ENCODE data around the gene SORD.

SORD gene

DNA sequence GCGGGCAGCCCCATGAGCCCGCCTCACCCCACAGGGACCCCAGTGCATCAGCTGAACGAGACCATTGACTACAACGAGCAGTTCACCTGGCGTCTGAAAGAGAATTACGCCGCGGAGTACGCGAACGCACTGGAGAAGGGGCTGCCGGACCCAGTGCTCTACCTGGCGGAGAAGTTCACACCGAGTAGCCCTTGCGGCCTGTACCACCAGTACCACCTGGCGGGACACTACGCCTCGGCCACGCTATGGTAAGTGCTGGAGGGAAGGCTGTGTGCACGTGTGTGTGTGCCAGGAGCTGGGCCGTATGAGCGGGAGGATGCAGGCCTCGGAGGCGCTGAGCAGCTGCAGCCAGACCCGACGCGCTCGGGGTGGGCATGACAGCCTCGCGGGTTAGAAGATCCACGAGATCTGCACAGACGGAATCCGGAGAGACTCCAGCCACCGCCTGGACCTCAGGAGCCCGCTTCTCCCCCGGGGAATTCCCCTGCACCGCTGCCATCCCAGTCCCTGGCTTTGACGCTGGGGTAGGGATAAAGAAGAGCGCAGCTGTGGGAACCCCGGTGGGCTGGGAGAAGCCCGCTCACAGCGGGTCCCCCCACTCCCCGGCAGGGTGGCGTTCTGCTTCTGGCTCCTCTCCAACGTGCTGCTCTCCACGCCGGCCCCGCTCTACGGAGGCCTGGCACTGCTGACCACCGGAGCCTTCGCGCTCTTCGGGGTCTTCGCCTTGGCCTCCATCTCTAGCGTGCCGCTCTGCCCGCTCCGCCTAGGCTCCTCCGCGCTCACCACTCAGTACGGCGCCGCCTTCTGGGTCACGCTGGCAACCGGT is 93.7 kb downstream of the SORD start:
- no peak for DNase-seq (ENCODE audit: low read depth, low spot score)

DNA sequence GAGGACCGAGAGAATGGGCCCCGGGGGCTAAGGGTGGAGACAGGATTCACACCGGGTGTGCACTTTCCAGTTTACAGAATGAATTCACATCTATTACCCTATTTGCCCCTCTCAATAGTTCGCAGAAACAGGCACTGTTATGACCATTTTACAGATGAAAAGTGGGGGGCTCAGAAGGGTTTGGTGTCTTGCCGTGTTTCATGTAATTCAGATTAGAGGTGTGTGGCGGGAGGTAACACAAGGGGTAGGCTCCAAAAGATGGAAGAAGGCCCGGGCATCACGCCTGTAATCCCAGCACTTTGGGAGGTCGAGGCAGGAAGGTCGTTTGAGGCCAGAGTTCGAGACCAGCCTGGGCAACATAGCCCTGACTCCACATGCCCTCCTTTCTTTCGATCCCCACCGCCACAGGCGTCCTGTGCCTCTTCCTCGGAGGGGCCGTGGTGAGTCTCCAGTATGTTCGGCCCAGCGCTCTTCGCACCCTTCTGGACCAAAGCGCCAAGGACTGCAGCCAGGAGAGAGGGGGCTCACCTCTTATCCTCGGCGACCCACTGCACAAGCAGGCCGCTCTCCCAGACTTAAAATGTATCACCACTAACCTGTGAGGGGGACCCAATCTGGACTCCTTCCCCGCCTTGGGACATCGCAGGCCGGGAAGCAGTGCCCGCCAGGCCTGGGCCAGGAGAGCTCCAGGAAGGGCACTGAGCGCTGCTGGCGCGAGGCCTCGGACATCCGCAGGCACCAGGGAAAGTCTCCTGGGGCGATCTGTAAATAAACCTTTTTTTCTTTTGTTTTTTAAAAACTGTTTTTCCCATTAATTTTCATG is 94.5 kb downstream of the SORD start:
- no peak for DNase-seq (ENCODE audit: low read depth, low spot score)

DNA sequence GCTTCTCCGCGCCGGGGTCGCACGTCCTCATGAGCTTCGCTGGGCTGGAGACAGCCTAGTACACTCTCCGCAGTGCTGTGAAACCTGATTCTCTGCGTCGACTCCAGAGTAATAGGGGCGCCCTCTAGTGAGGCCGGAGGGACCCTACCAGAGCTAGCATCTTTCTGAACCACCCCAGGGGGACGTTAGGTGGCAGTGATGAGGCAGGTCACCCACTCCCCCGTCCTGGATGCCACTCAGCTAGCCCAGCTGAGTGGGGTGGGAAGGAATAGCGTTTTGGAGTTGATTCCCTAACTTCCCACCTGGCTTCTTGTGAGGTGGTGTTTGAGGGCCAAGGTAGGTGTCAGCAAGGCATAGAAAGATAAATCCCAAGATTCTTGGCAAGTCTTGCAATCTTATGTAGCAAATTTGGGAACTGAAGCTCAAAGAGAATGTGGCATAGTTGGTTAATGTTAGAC is 95.2 kb downstream of the SORD start:
- peak; percentile 73 for DNase-seq (ENCODE audit: low read depth, low spot score)

DNA sequence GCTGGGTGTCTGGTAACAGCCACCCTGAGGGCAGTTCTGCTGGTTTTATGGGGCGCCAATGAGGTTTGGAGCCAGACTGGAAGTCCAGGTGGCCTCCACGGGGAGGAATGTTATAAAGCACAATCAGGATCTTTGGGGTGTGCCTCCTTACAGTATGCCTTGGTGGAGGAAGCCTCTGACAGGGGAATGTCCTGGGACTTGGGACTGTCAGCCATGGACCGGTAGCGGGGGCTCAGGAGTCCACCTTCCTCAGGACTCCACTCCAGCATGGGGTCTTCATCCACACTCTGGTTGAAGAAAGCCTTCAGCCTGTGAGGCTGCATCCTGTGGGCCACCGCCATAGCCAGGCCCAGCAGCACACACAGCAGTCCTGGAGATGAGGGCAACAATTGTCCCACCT is 96.0 kb downstream of the SORD start:
- DNase-seq (ENCODE audit: low read depth, low spot score) = no peak

DNA sequence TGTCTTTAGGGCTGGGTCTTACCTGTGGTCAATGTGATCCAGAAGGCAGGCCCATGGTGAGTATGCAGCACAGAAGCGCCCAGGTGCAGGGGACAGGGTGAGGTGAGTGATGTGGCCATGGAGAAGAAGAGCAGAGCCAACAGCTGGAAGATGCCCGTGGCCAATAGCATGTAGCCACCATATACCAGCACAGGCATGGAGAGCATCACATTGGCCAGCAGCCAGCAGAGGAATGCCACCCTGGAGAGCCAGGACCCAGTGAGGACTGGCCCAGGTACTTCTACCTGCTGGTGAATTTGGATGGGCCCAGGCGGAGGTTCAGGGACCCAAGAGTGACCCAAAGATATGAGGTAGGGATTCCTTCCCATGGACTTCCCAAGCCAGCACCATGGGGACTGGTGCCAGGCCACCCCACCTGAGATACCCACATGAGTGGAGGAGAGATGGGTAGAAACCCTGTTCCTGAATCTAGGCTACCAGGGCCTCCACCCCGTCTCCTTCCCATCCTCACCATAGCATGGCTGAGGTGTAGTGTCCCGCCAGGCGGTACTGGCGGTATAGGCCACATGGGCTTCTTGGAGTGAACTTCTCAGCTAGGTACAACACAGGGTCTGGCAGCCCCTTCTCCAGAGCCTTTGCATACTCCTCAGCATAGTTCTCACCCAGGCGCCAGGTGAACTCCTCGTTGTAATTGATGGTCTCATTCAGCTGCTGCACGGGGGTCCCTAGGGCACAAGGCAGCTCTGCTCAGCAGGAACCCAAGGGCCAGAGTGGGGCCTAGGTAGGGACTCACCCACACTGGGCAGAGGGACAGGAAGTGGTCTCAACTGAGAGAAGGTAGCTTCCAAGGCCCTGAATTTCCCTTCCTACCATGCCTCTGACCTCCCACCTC is 97.3 kb downstream of the SORD start:
- DNase-seq (ENCODE audit: low read depth, low spot score) = no peak

DNA sequence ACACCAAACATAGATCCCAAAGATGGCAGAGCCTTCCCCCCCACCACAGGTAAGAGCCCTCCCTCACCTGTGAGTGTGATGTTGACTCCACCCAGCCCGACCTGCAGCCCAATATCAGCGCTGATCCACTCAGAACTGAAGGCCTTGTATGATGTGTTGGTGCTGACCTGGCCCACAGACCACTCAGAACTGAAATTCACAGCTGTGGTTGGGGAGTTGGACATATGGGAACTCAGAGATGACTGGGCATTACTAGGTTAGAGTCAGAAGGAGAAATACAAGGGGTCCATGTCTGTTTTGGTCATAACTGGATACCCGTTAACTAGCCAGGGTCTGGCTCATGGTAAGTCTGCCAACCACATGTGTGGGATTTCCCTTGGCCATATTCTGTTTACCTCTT is 98.0 kb downstream of the SORD start:
- no peak for DNase-seq (ENCODE audit: low read depth, low spot score)

DNA sequence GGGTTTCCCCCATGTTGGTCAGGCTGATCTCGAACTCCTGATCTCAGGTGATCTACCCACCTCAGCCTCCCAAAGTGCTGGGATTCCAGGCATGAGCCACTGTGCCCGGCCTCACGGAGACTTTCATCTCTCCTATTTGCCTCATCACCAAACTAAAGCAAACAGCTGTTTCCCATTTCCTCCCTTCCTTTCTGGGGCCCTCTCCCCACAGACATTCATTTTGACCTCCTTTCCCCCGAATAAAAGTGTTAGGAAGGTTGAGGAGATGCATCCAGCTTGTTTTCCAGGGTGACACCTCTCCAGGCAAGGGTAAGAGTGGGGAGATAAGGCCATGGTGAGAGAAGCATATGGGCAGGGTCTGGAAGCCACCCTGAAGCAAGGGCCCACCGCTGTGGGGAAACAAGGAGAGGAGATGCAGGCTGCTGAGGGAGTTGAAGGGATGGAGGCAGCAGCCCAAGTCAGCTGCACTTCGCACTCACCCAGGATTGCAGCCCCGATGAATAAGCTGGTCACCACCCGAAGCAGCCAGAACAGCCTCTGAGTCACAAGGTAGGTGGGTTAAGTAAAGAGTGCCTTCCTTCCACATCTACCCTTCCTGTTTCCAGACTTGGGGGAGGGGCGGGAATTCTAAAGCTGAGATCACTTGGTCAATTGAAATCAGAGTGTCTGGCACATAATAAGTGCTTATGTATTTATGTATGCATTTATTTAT is 98.9 kb downstream of the SORD start:
- DNase-seq (ENCODE audit: low read depth, low spot score) = no peak

DNA sequence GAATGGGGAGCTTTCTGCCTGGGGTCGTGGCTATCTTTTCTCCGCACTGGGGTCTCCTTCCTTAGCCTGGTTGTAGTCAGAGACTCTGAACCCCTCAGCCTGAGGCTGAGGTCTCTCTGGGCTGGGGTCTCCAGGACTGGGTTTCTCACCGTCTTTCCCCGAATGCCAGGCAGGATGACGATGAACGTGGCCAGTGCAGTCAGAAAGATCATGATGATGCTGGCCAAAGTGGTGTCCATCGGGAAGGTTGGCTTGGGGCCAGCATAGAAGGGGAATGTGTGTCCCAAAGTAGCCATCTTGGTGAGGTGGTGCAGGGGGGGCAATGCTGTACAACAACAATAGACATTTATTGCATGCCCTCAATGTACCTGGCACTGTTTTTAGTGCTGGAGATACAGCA is 99.7 kb downstream of the SORD start:
- DNase-seq (ENCODE audit: low read depth, low spot score) = no peak

DNA sequence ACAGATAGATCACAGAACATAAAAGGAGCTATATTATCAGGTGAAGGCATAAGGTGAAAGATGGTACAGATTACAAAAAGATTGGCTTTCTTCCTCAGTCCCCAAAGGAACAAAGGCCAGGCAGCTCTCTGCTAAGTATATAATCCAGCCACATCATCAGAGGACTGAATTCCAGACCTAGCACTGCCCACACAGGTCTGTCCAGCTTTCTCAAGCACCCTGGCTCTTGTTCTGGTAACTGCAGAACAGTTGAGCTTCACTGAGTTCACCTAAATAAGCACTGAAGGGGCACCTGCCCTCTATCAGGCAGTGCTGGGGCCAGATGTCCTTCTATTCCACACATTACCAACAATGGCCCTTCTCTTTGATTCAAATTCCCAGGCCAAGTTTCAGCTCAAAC is 100.4 kb downstream of the SORD start:
- DNase-seq (ENCODE audit: low read depth, low spot score) = no peak

DNA sequence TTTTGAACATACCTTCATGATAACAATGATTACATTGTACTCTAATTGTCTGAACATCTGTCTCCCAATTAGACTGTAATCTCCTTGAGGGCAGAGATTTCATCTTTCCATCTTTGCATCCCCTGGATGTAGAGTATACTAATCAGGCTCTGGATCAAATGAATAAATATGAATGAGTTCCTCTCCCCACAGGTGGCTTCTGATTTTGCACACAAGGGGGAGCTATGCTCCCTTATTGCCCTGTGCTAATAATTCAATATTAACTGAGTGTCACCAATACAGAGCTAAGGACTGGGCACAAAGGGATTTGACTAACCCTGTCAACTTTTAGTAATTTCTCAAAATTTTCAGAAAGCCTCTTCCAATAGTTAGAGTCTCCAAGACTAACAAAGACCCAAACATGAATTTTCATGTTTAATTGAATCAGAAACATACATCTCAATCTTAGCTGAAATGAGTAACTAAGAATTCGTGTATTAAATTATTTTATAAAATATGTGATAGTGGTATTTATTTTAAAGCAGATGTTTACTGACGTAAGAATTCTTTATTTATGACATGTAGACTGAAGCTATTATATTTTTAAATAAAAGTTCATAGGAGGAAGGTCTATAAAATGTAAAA is 103.7 kb downstream of the SORD start:
- no peak for DNase-seq (ENCODE audit: low read depth, low spot score)

Measured in brain pericyte (primary cell).